Kidney epithelial cell (primary cell): ENCODE measurements around the gene PTCH2. TPM values are rescaled to one million over a fixed set of nuclear protein-coding genes. Genes with fewer than 3 reads are reported as not detected.
"Not testable (repeated sequence)": the region's sequence is repeated elsewhere in the genome, so short reads cannot be mapped to it uniquely, and the experiment has no call there.

ENCODE experiments used
- DNase-seq: peaks from one replicate; pipeline ENCODE4 v3.0.0-alpha.2; 2010; ENCODE audit warnings: low read depth
- H3K27me3 ChIP-seq: 2 replicates; pipeline ENCODE4 v1.6.0; 2011; ENCODE audit warnings: low read length; ENCODE audit not compliant: control insufficient read depth, insufficient read depth
- H3K36me3 ChIP-seq: 2 replicates; pipeline ENCODE4 v1.5.1; 2011; ENCODE audit warnings: low read length; ENCODE audit not compliant: control insufficient read depth, insufficient read depth
- H3K4me3 ChIP-seq: 2 replicates; pipeline ENCODE4 v1.5.1; 2011; ENCODE audit warnings: low read depth, mild to moderate bottlenecking, control low read depth, low read length
- CTCF ChIP-seq: IDR thresholded peaks from 2 replicates; pipeline ENCODE4 v1.5.1; 2011; ENCODE audit warnings: mild to moderate bottlenecking, moderate library complexity, low read length, control low read depth, inconsistent platforms; ENCODE audit not compliant: insufficient read depth, poor library complexity, severe bottlenecking
- total RNA-seq: library from RNA; depleted of rRNA; stranded (reverse); fragments of >200 nt; gene quantifications from 2 replicates; pipeline ENCODE4 v1.2.3, GENCODE V29; 2015

The PTCH2 gene
- total RNA-seq, 1 donor from 2014 or later: 0.38 TPM

GRCh38 chr1:44847845-44848244 lies 4.8 kb upstream of the PTCH2 start:
- TF ChIP-seq CTCF: no peak
- no peak for DNase-seq
- H3K27me3 ChIP-seq: no peaks in the 10 kb centered on the region

GRCh38 chr1:44846985-44847384 lies 3.9 kb upstream of the PTCH2 start:
- TF ChIP-seq CTCF: no peak

More at GRCh38 chr1:44847845-44848244, 4.8 kb upstream of the PTCH2 start:
- H3K36me3 ChIP-seq: no peaks in the 10 kb centered on the region
- no peak overlapping the region for H3K4me3 ChIP-seq

GRCh38 chr1:44842486-44842861 lies 579 bp downstream of the PTCH2 start:
- no peak for TF ChIP-seq CTCF
- no peak for DNase-seq
- Histone ChIP-seq H3K36me3 (no peaks in the 10 kb centered on the region), H3K4me3 (peak overlapping the region; percentile 50), H3K27me3 (no peaks in the 10 kb centered on the region)

More at GRCh38 chr1:44846985-44847384, 3.9 kb upstream of the PTCH2 start:
- H3K4me3 ChIP-seq: no peak overlapping the region
- no peaks in the 10 kb centered on the region for H3K36me3 ChIP-seq
- DNase-seq: no peak
- H3K27me3 ChIP-seq: no peaks in the 10 kb centered on the region

- DNase-seq: no peak
- Histone ChIP-seq H3K4me3 (no peak overlapping the region), H3K27me3 (no peaks in the 10 kb centered on the region), H3K36me3 (no peaks in the 10 kb centered on the region)
- TF ChIP-seq CTCF: no peak
These were observed 3.5 kb downstream of the PTCH2 start for GRCh38 chr1:44839576-44839975.

- H3K36me3 ChIP-seq, H3K4me3 ChIP-seq, DNase-seq, H3K27me3 ChIP-seq: not testable (repeated sequence)
These were observed 4.8 kb downstream of the PTCH2 start for GRCh38 chr1:44838294-44838693.

- Histone ChIP-seq H3K36me3 (no peaks in the 10 kb centered on the region), H3K27me3 (no peaks in the 10 kb centered on the region), H3K4me3 (no peak overlapping the region)
- no peak for DNase-seq
- peak; percentile 87 for TF ChIP-seq CTCF
These were observed 7.0 kb downstream of the PTCH2 start for GRCh38 chr1:44835738-44836675.
